HCT116 (cell line): Measurements from ENCODE around the gene UBN1. TPM values are rescaled to one million over a fixed set of nuclear protein-coding genes. Genes with fewer than 3 reads are reported as not detected.

Experiments
- ATAC-seq: fragments of 200-7000 bp; cut with Tn5 transposase; 2 replicates; pipeline ENCODE4 v1.9.1; 2020; ENCODE audit warnings: mild to moderate bottlenecking, moderate library complexity
- BruUV-seq: library from RNA; stranded (reverse); fragments of 400-500 nt; replicated peaks from 2 replicates; lab custom pipeline; 2021; lab: Mats Ljungman, UMichigan
- CTCF ChIA-PET: fragments of 300-600 bp; sonication (Branson Sonifier 250); formaldehyde crosslinking; loops from one replicate; lab custom pipeline; 2021; ENCODE audit warnings: antibody characterized with exemption; lab: Charles Lee
- POLR2A ChIA-PET: fragments of 300-600, 350-600 bp; sonication (Branson Sonifier 250); formaldehyde crosslinking; loops from one replicate; lab custom pipeline; 2021; ENCODE audit warnings: antibody characterized with exemption; lab: Charles Lee
- RAD21 ChIA-PET, 2 experiments: fragments of 300-600 bp; sonication (Branson Sonifier 250); formaldehyde crosslinking; loops; one replicate each; lab custom pipeline; 2023; ENCODE audit warnings: low total read pairs in 2 of 2; ENCODE audit not compliant: uncharacterized antibody in 2 of 2, unreplicated experiment in 2 of 2, low non-redundant PET in 1 of 2; lab: Charles Lee
- DNase-seq: peaks from one replicate; pipeline ENCODE4 v3.0.0-alpha.2; 2010; ENCODE audit warnings: low read depth, low spot score
- H2AFZ ChIP-seq: fragments of 200-600 bp; shearing (Covaris generic), sonication (generic); 2 replicates; pipeline ENCODE4 v1.6.1; 2017; ENCODE audit warnings: low read depth, mixed run types, mixed read lengths, antibody characterized with exemption, low read length; ENCODE audit not compliant: poor library complexity, severe bottlenecking
- H3K27ac ChIP-seq: 2 replicates; pipeline ENCODE4 v1.5.1; 2012; ENCODE audit warnings: low read depth, low read length
- H3K27me3 ChIP-seq: fragments of 200-600 bp; sonication (generic); 2 replicates; pipeline ENCODE4 v1.6.1; 2016; ENCODE audit warnings: mixed run types, low read length, mixed read lengths; ENCODE audit not compliant: insufficient read depth
- H3K36me3 ChIP-seq, 2 experiments: fragments of 200-500 bp in 1 of 2; fragments of 200-600 bp in 1 of 2; sonication (Bioruptor generic) in 1 of 2; sonication (generic) in 1 of 2; 2 replicates each; pipeline versions ENCODE4 v1.5.1 to v1.6.1; 2014 to 2016; ENCODE audit warnings: low read length in 2 of 2, inconsistent platforms in 1 of 2, mixed read lengths in 1 of 2, mixed run types in 1 of 2; ENCODE audit not compliant: insufficient read depth in 2 of 2, control insufficient read depth in 1 of 2
- H3K4me1 ChIP-seq, 2 experiments: fragments of 200-600 bp in 1 of 2; sonication (generic) in 1 of 2; 2 replicates each; pipeline versions ENCODE4 v1.5.1 to v1.6.1; 2012 to 2017; ENCODE audit warnings: low read length in 2 of 2, inconsistent platforms in 1 of 2, mild to moderate bottlenecking in 1 of 2, mixed read lengths in 1 of 2, mixed run types in 1 of 2, moderate library complexity in 1 of 2; ENCODE audit not compliant: insufficient read depth in 2 of 2, control insufficient read depth in 1 of 2
- H3K4me2 ChIP-seq: fragments of 200-600 bp; sonication (generic); 2 replicates; pipeline ENCODE4 v1.6.1; 2017; ENCODE audit warnings: mixed run types, low read length, mixed read lengths
- H3K4me3 ChIP-seq, 2 experiments: fragments of 200-600 bp in 1 of 2; sonication (generic) in 1 of 2; replicated peaks in 1 of 2; 2 replicates each; pipeline ENCODE4 v1.5.1; 2011 to 2016; ENCODE audit warnings: low read length in 2 of 2, control low read depth in 1 of 2, low read depth in 1 of 2, mild to moderate bottlenecking in 1 of 2, mixed read lengths in 1 of 2, mixed run types in 1 of 2
- H3K79me2 ChIP-seq: fragments of 200-600 bp; sonication (generic); 2 replicates; pipeline ENCODE4 v1.6.1; 2017; ENCODE audit warnings: mild to moderate bottlenecking, mixed run types, low read length, moderate library complexity, mixed read lengths; ENCODE audit not compliant: insufficient read depth
- H3K9ac ChIP-seq: fragments of 200-600 bp; sonication (generic); 2 replicates; pipeline ENCODE4 v1.6.1; 2016; ENCODE audit warnings: low read length, mixed read lengths
- H3K9me2 ChIP-seq: fragments of 200-600 bp; sonication (generic), shearing (Covaris generic); 2 replicates; pipeline ENCODE4 v1.6.1; 2017; ENCODE audit warnings: mixed run types, mild to moderate bottlenecking, moderate library complexity; ENCODE audit not compliant: insufficient read depth
- H3K9me3 ChIP-seq, 2 experiments: fragments of 200-500 bp in 1 of 2; fragments of 200-600 bp in 1 of 2; sonication (Bioruptor generic) in 1 of 2; sonication (generic) in 1 of 2; 2 replicates each; pipeline ENCODE4 v1.6.1; 2014 to 2017; ENCODE audit warnings: low read length in 2 of 2, mixed read lengths in 2 of 2, inconsistent platforms in 1 of 2, low read depth in 1 of 2, mild to moderate bottlenecking in 1 of 2, mixed run types in 1 of 2, moderate library complexity in 1 of 2; ENCODE audit not compliant: control insufficient read depth in 1 of 2, insufficient read depth in 1 of 2
- H4K20me1 ChIP-seq: fragments of 200-600 bp; sonication (generic), shearing (Covaris generic); 2 replicates; pipeline ENCODE4 v1.6.1; 2017; ENCODE audit warnings: mixed run types, mild to moderate bottlenecking, moderate library complexity; ENCODE audit not compliant: insufficient read depth
- CEBPB ChIP-seq: IDR thresholded peaks from 2 replicates; pipeline ENCODE4 v1.6.1; 2012; ENCODE audit warnings: low read depth
- EGR1 ChIP-seq: IDR thresholded peaks from 2 replicates; pipeline ENCODE4 v1.6.1; 2012; ENCODE audit warnings: low read depth
- ELF1 ChIP-seq: IDR thresholded peaks from 2 replicates; pipeline ENCODE4 v1.6.1; 2012; ENCODE audit warnings: low read depth, borderline replicate concordance
- EZH2phosphoT487 ChIP-seq: fragments of 200-600 bp; IDR thresholded peaks from 2 replicates; pipeline ENCODE4 v1.6.1; 2018; ENCODE audit warnings: antibody characterized with exemption, borderline replicate concordance
- FOSL1 ChIP-seq: IDR thresholded peaks from 2 replicates; pipeline ENCODE4 v1.6.1; 2012; ENCODE audit warnings: low read depth
- JUND ChIP-seq: IDR thresholded peaks from 2 replicates; pipeline ENCODE4 v1.6.1; 2012
- POLR2AphosphoS5 ChIP-seq: IDR thresholded peaks from 2 replicates; pipeline ENCODE4 v1.6.1; 2011; ENCODE audit warnings: mild to moderate bottlenecking, low read depth, low read length, moderate library complexity
- SIN3A ChIP-seq: IDR thresholded peaks from 2 replicates; pipeline ENCODE4 v1.6.1; 2012; ENCODE audit warnings: low read depth
- SRF ChIP-seq: IDR thresholded peaks from 2 replicates; pipeline ENCODE4 v1.6.1; 2012; ENCODE audit warnings: low read depth
- TCF7L2 ChIP-seq: IDR thresholded peaks from 2 replicates; pipeline ENCODE4 v1.7.0; 2011; ENCODE audit warnings: borderline replicate concordance, inconsistent platforms; ENCODE audit not compliant: insufficient read depth, insufficient read length; ENCODE audit errors: extremely low read depth
- YY1 ChIP-seq: IDR thresholded peaks from 2 replicates; pipeline ENCODE4 v1.6.1; 2011; ENCODE audit warnings: low read length, low read depth, moderate library complexity, mild to moderate bottlenecking; ENCODE audit not compliant: insufficient replicate concordance; ENCODE audit errors: extremely low read depth
- ZFX ChIP-seq: fragments of 450-650 bp; IDR thresholded peaks from 2 replicates; pipeline ENCODE4 v1.6.1; 2017
- ZNF274 ChIP-seq: fragments of 200-500 bp; sonication (Bioruptor generic); IDR thresholded peaks from 2 replicates; pipeline ENCODE4 v1.6.1; 2014; ENCODE audit warnings: mild to moderate bottlenecking, low read depth, low read length, inconsistent platforms
- intact Hi-C: fragments of 100-400 bp; cut with micrococcal nuclease; formaldehyde crosslinking; loops from 2 replicates; pipeline ENCODE4 v1.10.0; 2022
- total RNA-seq: library from RNA; stranded (reverse); gene quantifications from one replicate; pipeline ENCODE4 v1.2.1, GENCODE V29; 2021; ENCODE audit not compliant: unreplicated experiment
- TF ChIP-seq, protein P1 (sequence below), 3 experiments: fragments of 200-600 bp in 1 of 3; sonication (generic) in 1 of 3; IDR thresholded peaks in 2 of 3; conservative IDR thresholded peaks in 1 of 3; 2 replicates each; pipeline ENCODE4 v1.5.1; 2012 to 2017; ENCODE audit warnings: low read depth in 2 of 3, low read length in 2 of 3, antibody characterized with exemption in 1 of 3, borderline replicate concordance in 1 of 3, control low read depth in 1 of 3, mild to moderate bottlenecking in 1 of 3, mixed read lengths in 1 of 3, mixed run types in 1 of 3, moderate library complexity in 1 of 3; ENCODE audit not compliant: insufficient read depth in 1 of 3
- TF ChIP-seq, protein P2 (sequence below): IDR thresholded peaks from 2 replicates; pipeline ENCODE4 v1.6.1; 2012
- TF ChIP-seq, protein P3 (sequence below): IDR thresholded peaks from 2 replicates; pipeline ENCODE4 v1.6.1; 2012; ENCODE audit warnings: low read depth

Gene UBN1
- total RNA-seq, 1 experiment from 2014 or later = 31.9 TPM

DNA sequence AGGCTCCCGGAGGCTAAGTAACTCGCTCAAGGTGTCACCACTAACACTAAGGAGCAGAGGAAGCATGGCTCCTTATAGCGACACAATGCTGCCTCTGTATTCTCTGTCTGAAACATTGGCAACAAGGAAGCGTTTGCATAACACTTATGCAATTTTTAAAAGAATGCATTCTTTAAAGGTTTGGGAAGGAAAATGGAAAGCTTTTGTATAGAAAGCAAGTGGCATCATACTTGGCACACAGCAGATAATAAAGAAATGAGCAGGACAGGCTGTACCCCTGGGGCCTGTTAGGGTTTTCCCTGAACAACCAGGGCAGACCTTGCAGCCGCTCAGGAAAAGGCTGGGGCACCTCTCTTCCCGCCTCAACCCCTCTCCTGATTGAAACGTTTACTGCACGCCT, 52.8 kb downstream of the UBN1 start:
- ATAC-seq (no peak), DNase-seq (no peak)
- Histone ChIP-seq H3K4me3 (no peak overlapping the region), H2AFZ (no peak overlapping the region), H3K36me3 (peaks cover 0 to 17% of the 10 kb centered on the region in 2 experiments; a peak in 3 of 4 replicates), H3K4me2 (no peak overlapping the region), H3K9me2 (no peaks in the 10 kb centered on the region), H3K27me3 (no peaks in the 10 kb centered on the region), H3K27ac (no peak overlapping the region), H3K79me2 (no peaks in the 10 kb centered on the region), H3K9me3 (no peaks in the 10 kb centered on the region), H4K20me1 (no peaks in the 10 kb centered on the region), H3K9ac (no peak overlapping the region), H3K4me1 (no peaks in the 10 kb centered on the region)
- ChIA-PET POLR2A (no interaction called here), RAD21 (interaction anchor here in 1 of 2 experiments (0.6 kb wide), 1 partner anchor 57 kb away, joined by 3 read pairs; no protein-coding TSS in a partner anchor), CTCF (no interaction called here)
- TF ChIP-seq, protein P1, sequence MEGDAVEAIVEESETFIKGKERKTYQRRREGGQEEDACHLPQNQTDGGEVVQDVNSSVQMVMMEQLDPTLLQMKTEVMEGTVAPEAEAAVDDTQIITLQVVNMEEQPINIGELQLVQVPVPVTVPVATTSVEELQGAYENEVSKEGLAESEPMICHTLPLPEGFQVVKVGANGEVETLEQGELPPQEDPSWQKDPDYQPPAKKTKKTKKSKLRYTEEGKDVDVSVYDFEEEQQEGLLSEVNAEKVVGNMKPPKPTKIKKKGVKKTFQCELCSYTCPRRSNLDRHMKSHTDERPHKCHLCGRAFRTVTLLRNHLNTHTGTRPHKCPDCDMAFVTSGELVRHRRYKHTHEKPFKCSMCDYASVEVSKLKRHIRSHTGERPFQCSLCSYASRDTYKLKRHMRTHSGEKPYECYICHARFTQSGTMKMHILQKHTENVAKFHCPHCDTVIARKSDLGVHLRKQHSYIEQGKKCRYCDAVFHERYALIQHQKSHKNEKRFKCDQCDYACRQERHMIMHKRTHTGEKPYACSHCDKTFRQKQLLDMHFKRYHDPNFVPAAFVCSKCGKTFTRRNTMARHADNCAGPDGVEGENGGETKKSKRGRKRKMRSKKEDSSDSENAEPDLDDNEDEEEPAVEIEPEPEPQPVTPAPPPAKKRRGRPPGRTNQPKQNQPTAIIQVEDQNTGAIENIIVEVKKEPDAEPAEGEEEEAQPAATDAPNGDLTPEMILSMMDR (IDR thresholded peaks at IDR 0.05 in 2 of 3, conservative IDR thresholded peaks at IDR 0.05 in 1 of 3; ENCODE audit: borderline replicate concordance in 1 of 3, insufficient read depth in 1 of 3, low read depth in 2 of 3, low read length in 2 of 3) = no peak
- TF ChIP-seq FOSL1 (no peak), TCF7L2 (no peak), JUND (no peak), CEBPB (no peak), EGR1 (no peak), ELF1 (no peak), SIN3A (no peak), ZFX (no peak), SRF (no peak), YY1 (no peak), POLR2AphosphoS5 (no peak), ZNF274 (no peak), EZH2phosphoT487 (no peak)
- TF ChIP-seq, protein P2, sequence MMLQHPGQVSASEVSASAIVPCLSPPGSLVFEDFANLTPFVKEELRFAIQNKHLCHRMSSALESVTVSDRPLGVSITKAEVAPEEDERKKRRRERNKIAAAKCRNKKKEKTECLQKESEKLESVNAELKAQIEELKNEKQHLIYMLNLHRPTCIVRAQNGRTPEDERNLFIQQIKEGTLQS = no peak
- TF ChIP-seq, protein P3, sequence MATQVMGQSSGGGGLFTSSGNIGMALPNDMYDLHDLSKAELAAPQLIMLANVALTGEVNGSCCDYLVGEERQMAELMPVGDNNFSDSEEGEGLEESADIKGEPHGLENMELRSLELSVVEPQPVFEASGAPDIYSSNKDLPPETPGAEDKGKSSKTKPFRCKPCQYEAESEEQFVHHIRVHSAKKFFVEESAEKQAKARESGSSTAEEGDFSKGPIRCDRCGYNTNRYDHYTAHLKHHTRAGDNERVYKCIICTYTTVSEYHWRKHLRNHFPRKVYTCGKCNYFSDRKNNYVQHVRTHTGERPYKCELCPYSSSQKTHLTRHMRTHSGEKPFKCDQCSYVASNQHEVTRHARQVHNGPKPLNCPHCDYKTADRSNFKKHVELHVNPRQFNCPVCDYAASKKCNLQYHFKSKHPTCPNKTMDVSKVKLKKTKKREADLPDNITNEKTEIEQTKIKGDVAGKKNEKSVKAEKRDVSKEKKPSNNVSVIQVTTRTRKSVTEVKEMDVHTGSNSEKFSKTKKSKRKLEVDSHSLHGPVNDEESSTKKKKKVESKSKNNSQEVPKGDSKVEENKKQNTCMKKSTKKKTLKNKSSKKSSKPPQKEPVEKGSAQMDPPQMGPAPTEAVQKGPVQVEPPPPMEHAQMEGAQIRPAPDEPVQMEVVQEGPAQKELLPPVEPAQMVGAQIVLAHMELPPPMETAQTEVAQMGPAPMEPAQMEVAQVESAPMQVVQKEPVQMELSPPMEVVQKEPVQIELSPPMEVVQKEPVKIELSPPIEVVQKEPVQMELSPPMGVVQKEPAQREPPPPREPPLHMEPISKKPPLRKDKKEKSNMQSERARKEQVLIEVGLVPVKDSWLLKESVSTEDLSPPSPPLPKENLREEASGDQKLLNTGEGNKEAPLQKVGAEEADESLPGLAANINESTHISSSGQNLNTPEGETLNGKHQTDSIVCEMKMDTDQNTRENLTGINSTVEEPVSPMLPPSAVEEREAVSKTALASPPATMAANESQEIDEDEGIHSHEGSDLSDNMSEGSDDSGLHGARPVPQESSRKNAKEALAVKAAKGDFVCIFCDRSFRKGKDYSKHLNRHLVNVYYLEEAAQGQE = no peak
- intact Hi-C loops = no loop called here
- TSS peak; percentile 35 for BruUV-seq
